GM12873 (cell line): ENCODE data around the gene OR52I1.

Source experiments
- CTCF ChIP-seq: IDR thresholded peaks from 2 replicates; pipeline ENCODE4 v1.5.1; 2012; ENCODE audit warnings: low read depth, mild to moderate bottlenecking, moderate library complexity, low read length, control low read depth; ENCODE audit not compliant: insufficient read depth; ENCODE audit errors: missing control alignments

The OR52I1 gene

GRCh38 chr11:4619514-4619913 is 25.7 kb downstream of the OR52I1 start:
- TF ChIP-seq CTCF = no peak

GRCh38 chr11:4626207-4627099 is 32.6 kb downstream of the OR52I1 start:
- peak; percentile 78 for TF ChIP-seq CTCF

GRCh38 chr11:4636136-4636535 is 42.3 kb downstream of the OR52I1 start:
- no peak for TF ChIP-seq CTCF

GRCh38 chr11:4636962-4637661 is 43.3 kb downstream of the OR52I1 start, which contains the start of gene OR51D1:
OR51D1 (plus strand) TSS chr11:4637477; CDS start chr11:4639791, 2,314 bp downstream.
- peak; percentile 99 for TF ChIP-seq CTCF

- no peak for TF ChIP-seq CTCF
Measured at GRCh38 chr11:4637662-4638047, 43.8 kb downstream of the OR52I1 start.

- TF ChIP-seq CTCF = no peak
Measured at GRCh38 chr11:4639931-4640330, 46.1 kb downstream of the OR52I1 start.

GRCh38 chr11:4641501-4641900 is 47.7 kb downstream of the OR52I1 start:
- TF ChIP-seq CTCF = no peak
